ENCODE results near the gene ICAM2.

Gene ICAM2

DNA sequence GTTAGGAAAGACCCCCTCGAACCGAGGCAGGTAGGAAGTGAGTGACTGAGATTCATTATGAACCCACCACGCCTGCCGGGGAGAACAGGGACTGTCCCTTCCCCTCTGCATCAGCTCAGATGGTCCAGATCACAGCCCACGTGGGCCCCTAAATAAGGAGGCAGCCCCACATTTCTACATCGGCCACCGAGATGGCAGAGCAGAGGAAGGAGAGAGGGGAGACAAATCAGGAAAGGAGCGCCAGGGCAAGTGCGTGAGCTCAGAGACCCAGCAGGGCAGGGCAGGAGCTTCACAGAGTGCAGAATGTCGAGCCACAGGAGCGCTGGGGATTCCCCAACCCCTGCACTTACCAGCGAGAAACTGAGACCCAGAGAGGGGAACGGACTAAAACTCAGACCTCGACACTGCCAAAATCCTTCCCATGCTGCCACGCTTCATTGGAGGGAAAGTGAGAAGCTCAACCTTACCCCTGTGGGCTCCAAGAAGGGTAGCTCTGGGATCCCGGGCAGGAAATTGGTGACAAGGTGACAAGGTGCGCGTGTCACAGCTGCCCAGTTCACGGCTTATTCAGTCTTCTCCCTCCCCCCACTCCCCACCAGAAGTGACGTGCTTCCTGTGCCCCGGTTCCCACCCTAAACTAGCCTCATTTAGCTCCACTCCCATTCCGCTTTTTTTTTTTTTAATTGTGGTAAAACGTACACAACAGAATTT is at the start of gene ICAM2:
Gene ICAM2, minus strand, starts transcription at position 578 of the 711 bp plus-strand sequence. CDS start 13,942 bp downstream, outside the sequence.
- peak; percentile 73 to 74 for DNase-seq (ENCODE audit: low read depth in 2 of 2)

- DNase-seq (ENCODE audit: low read depth in 2 of 2): no peak
Observed at GRCh38 chr17:64070213-64070612, 49.8 kb upstream of the ICAM2 start.

GRCh38 chr17:64069143-64069542 is 48.7 kb upstream of the ICAM2 start:
- no peak for DNase-seq (ENCODE audit: low read depth in 2 of 2)

- no peak for DNase-seq (ENCODE audit: low read depth in 2 of 2)
Observed at GRCh38 chr17:64067657-64068056, 47.2 kb upstream of the ICAM2 start.

- no peak for DNase-seq (ENCODE audit: low read depth in 2 of 2)
Observed at GRCh38 chr17:64066716-64067115, 46.3 kb upstream of the ICAM2 start.

GRCh38 chr17:64065161-64065560 is 44.7 kb upstream of the ICAM2 start:
- DNase-seq (ENCODE audit: low read depth in 2 of 2): no peak

- no peak for DNase-seq (ENCODE audit: low read depth in 2 of 2)
Observed at GRCh38 chr17:64064331-64064730, 43.9 kb upstream of the ICAM2 start.

DNA sequence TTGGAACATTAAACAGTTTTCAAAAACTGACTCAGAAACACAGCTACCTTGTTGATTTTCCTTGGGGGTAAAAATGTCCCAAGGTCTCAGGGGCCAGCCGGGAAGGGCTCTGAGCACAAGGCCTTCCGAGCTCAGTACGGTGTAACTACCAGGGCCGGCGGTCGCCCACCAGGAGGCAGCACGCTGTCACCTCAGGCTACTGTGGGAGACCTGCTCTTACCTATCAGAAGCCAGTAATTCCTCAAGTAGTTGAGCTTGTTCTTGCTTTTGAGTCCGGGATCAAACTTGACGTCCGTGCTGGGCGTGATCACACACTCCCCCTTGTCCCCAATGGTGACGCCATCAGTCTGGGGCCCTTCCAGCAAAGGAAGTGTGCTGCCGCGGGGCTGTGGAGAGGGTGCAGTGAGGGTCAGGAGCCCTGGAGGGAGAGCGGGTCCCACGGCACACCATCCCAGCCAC is 43.4 kb upstream of the ICAM2 start:
- DNase-seq (ENCODE audit: low read depth in 2 of 2): peak; percentile 31 to 34

DNA sequence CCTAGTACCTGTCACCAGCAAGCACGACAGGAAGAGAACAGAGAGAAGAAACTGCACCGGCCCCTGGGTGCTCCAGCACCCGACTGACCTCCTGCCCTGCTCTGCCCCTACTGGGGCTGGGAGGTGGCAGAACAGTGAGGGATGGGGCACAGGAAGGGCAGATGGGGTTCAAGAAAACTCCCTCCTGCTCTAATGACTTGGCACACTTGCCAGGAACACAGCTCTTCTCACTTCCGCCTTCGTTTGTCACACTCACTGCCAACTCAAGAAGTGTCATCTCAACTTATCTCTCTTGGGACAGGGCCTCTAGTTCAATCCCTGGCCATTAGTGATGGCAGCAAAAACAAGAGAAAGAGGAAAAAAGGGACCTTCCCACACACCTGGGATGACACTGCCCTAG is 42.7 kb upstream of the ICAM2 start:
- DNase-seq (ENCODE audit: low read depth in 2 of 2): no peak

DNA sequence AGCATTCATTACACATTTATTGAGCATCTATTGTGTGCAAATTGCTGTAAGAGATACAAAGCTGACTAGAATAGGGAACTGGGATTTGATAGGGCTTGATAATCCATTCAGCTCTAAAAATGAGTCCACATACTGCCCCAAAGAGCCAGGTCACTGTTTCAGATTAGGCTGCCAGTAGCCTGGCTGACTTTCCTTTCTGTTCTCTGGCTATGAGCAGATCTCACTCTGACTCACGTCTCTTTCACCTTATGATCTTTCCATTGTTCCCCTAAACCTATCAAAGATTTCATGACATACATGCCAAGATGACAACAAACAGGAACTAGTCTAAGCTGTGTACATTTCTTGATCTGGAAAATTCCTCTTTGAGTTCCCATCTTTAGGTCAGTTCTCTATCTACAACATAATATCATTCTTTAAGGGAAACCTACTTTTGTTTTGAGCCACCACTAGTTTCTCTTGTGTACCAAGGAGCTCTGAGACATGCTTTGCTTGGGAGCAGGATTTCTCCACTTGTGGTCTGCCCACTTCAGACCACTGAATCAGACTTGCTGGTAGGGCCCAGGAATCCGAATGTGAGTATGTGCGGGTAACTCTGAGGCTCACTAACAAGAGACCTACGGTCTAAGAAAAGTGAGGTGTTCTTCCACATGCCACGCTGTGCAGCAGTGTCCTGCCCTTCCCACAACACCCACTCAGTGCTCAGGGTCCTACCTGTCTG is 40.9 kb upstream of the ICAM2 start:
- DNase-seq (ENCODE audit: low read depth in 2 of 2): no peak

DNA sequence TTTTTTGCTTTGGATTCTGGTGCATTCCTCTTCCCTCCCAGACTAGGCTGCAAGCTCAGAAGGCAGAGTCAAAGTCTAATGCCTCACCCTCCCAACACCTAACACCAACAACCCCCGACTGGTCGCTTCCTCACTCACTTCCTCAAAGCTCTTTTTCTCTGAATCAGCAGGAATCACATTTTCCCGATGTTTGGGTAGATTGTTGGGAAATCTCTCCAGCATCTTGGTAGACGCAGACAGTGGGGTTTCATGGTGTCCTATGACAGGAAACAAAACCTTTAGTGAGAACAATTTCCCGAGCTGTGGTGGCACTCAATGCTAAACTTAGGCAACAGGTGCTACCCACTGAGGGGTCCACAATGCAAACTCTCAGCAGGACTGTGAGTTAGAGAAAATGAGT is 39.9 kb upstream of the ICAM2 start:
- no peak for DNase-seq (ENCODE audit: low read depth in 2 of 2)

GRCh38 chr17:64059756-64060155 is 39.3 kb upstream of the ICAM2 start:
- no peak for DNase-seq (ENCODE audit: low read depth in 2 of 2)

DNA sequence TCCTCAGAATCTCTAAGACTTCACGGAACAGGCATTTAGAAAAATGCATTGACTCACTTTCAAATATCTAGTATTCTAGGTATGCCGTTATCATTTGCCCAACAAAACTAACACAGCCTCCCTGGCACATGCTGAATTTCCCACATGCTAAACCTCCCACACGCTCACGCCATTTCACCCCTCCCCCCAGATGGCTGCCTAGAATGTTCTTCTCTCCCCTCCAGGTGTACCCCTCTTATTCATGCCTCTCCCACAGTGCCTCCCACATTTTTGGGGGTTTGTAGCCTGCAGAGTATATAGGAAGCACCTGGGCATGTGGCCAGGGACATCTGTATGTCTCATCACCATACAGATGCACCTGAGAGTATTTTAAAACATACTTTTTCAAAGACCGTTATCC is 38.2 kb upstream of the ICAM2 start:
- DNase-seq (ENCODE audit: low read depth in 2 of 2): no peak

DNA sequence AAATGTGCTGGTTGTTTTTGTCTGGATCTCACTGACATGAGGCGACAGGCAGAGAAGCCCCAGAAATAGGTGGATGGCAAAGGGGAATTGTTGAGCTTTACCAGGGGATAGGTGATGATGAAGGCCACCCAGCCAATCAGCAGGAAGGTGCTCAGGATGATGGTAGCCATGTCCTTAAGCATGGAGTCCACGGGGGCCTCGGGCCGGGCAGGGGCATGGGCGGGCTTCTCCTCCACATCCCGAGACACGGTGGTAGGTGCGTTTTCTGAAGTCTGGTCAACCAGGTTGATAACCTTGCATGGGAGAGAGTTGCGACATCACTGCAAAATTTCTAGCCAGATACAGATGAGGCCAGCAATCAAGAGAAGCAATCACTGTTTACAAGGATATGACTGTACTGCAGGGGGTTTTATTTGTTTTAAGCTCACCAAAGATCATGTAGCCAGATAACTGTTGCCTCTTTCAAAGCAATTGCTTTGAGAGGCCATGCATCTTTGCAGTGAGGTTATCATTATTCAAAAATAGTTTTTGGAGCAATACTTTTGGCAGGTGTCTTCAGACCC is 37.3 kb upstream of the ICAM2 start:
- no peak for DNase-seq (ENCODE audit: low read depth in 2 of 2)

DNA sequence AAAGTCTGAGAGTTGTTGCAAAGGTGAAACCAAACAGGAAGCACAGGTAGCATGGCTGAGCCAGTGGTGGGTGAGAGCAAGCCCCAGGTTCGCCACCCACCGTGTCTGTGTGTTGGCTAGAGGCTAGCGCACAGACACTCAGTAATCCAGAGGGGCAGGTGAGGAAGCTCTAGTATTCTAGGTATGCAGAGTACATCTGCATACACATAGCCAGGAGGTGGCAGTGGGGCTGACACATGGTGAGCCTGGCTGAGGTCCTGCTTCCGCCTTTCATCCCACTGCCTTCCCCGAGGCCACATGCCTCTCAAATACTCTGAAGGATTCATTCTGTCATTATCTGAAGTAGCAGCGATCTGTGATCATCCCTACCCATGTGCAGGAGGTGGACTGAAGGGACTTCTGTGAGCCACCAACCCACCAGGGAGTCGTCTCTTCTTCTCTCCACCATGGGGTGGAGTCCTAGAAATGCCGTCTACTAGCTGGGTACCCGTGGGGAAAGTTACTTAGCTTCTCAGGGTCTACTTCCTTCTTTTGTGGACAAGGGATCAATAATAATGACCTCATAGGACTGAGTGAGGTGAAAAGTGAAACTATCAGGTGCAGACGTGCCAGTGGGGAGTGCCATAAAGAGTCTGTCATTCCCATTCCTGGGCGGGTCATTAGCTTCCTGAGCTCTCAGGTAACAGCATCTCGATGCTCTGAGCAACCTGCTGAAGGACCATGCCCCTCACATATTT is 36.0 kb upstream of the ICAM2 start:
- DNase-seq (ENCODE audit: low read depth in 2 of 2): no peak

GRCh38 chr17:64055183-64056142 is 35.0 kb upstream of the ICAM2 start:
- DNase-seq (ENCODE audit: low read depth in 2 of 2): no peak

- no peak for DNase-seq (ENCODE audit: low read depth in 2 of 2)
Observed at GRCh38 chr17:64054304-64054703, 33.9 kb upstream of the ICAM2 start.

DNA sequence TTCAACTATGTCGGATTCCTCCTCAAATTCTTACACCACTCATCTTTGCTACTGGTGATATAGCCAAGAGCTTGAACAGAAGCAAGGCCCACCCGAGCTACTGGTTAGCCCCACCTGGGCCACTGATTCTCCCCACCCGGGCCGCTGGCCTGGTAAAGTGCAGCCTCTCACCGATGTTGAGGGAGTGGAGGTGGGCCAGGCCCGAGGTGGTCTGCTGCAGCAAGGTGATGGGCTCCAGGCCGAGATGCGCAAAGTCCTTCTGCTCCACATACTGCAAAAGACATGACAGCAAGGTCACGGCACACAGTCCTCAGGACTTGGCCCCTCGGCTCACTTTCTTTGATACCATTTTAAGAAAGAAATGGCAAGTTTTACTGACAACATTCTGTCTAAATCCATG is 32.7 kb upstream of the ICAM2 start:
- no peak for DNase-seq (ENCODE audit: low read depth in 2 of 2)

GRCh38 chr17:64051153-64051552 is 30.7 kb upstream of the ICAM2 start:
- DNase-seq (ENCODE audit: low read depth in 2 of 2): no peak

GRCh38 chr17:64048805-64049204 is 28.4 kb upstream of the ICAM2 start:
- no peak for DNase-seq (ENCODE audit: low read depth in 2 of 2)

GRCh38 chr17:64045176-64045575 is 24.7 kb upstream of the ICAM2 start:
- no peak for DNase-seq (ENCODE audit: low read depth in 2 of 2)

Data from activated CD4-positive, alpha-beta T cell treated with anti-CD3 and anti-CD28 coated beads for 24 hours (primary cell).